GM19324 (cell line): ENCODE results near the gene RNF144A.

ENCODE experiments used
- ATAC-seq: cut with Tn5 transposase; IDR thresholded peaks from one replicate; pipeline ENCODE4 v1.9.1; 2021; ENCODE audit warnings: mild to moderate bottlenecking, moderate library complexity; ENCODE audit not compliant: unreplicated experiment, low FRiP score

Gene RNF144A

DNA sequence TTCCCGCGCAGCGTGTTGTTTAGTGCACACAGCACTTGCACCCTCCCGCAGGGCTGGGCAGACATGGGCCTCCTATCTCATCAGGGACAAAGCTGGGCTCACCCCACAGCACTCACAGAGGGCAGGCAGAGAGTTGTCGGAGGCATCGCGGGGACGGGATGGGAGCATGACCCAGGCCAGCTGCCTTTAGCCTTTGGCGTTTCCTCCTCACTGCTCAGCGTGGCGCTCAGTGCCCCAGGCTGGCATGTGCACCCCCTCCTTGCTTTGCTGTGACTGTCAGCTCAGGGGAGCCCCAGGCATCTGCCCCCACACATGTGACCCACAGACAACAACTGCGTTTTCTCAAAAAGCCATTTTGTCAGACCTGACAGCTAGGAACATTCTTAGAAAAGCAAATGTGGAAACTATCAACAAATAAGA lies 101.1 kb downstream of the RNF144A start:
- no peak for ATAC-seq

DNA sequence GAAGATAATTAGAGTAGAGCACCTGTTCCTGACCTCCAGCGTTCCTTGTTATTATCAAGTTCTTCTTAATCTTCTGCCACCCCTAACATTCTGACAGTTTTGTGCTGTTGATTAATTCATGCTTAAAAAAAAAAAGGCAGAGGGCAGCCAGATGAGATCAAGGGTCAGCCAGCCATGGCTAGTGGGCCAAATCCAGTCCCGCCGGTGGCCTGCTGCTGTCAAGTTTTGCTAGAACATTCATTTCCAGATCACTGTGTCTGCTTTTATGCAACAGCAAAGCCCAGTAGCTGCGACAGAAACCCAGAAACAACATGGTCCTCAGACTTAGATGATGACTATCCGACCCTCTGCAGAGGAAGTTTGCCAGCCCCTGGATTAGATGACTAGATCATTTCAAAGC lies 101.6 kb downstream of the RNF144A start:
- no peak for ATAC-seq

DNA sequence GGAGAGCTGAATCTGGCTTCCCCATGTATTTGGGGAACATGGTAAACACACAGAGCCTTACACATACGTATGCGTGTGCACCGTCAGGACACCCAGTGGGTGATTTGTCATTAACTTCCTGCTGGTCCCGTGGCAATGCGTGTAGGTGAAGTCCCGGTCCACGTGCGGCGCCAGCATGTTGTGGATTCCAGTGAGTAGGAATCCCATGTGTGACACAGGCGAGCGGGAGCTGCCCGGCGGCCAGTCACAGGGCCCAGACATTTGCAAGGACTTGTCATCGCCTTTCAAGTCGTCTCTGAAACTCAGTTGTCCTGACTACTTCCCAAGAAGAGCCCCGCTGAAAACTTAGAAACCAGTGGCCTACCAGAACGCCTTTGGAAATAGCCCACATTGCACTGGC lies 102.0 kb downstream of the RNF144A start:
- no peak for ATAC-seq

DNA sequence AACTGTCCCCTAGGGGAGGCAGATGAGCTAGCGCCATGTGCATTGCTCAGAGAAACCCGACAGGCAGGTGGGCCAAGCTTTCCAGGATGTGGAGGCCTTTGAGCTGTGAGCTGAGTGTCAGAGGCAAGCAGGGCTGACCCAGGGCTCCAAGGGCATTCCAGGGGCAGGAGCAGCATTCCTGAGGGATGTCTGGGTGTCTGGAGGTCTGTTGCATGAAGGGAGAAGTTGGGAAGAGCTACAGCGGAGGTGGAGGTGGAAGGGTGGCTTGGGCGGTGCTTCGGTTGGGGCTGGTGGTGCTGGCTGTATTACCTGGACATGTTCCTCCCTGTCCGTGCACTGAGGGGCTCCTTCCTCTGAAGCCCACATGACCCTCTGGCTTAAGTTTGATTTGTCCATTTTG lies 102.8 kb downstream of the RNF144A start:
- ATAC-seq, result no peak

DNA sequence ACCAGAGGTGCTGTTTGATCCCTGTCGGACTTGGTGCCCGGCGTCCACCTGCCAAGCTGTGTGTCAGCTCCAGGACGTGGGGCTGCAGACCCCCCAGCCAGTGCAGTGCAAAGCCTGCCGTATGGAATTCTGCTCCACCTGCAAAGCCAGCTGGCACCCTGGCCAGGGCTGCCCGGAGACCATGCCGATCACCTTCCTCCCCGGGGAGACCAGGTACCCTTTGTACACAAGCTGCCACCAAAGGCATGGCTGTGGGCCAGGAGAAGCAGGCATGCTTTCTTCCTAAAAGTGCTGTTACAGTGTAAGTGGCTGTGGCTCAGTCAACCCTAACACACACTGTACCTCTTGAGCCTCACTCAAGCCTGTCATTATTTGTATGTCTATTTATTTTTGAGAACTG lies 103.3 kb downstream of the RNF144A start:
- no peak for ATAC-seq

DNA sequence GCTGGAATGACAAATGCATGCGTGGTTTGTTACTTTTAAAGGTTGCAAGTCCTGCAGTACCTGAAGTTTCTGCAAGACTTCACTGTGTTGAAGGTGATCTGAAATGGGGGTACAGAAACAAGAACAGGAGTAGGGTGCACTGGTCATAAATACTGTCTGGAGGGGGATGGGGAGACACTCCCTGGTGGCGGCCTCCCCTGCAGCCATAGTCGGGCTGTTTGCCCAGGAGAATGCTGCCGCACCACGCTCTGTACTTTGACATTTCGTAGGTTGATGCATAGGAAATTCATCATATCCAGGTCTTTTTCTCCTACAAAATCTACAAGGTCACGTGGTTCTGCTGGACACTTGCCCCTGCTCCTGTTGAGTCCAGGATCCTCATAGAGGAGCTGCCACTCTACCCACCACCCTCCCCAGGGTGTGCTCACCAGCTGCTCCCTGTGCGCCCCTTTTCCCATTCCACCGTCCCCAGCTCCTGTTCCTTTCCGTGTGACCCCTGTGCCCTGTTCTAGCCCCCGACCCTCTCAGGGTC lies 103.8 kb downstream of the RNF144A start:
- ATAC-seq, result no peak

DNA sequence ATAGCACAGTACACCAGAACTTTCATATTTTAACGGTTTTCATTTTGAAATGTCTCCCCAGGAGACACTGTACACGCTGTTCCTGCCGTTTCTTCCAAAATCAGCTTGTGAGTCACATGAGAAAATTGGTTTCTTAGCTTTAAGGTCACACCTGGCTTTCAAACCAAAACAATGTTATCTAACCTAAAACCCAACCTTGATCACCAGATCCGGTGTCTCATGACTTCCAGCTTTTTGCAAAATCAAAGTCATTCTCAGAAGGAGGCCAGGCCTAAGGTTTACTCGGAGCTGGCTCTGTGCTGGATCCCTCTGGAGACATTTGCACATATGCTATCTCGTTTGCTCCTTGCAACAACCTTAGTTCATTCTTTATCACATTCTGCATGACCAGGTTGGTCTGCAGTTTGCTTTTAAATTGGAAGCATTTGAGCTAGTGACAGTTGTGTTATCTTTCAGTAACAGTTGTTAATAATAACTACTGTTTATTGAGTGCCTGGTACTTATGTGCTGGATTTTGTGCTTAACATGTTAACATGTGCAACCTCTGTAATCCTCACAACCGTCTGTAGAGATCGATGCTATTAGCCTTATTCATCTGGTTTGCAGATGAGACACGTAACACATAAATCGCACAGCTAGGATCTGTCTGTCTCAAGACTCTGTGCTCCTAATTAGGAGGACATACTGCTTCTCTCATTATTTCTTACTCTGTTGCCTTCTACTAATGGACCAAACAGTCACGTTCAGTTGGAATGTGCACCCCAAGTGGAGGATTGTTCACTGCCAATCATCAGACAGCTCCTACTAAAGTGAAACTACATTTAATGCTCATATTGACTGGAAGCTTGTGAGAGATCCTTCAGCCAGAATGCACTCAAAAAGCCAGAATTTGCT lies 105.5 kb downstream of the RNF144A start:
- no peak for ATAC-seq

DNA sequence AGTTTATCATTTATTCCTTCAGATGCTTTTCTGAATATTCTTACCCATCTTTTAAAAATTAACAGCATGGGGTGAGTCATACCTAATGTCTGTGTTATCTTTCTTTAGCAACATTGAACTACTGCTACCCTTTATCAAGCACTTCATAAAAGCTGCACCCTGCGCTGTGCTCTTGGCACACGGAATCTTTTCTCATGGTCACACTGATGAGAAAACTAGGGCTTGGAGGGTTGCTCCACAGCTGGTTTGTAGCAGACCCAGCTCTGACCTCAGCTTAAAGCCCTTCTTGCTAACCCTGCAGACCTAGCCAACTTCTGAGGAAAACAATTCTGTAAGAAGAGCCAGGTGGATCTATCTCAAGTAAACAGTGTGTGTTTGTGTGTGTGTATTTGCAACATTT lies 106.3 kb downstream of the RNF144A start:
- no peak for ATAC-seq

DNA sequence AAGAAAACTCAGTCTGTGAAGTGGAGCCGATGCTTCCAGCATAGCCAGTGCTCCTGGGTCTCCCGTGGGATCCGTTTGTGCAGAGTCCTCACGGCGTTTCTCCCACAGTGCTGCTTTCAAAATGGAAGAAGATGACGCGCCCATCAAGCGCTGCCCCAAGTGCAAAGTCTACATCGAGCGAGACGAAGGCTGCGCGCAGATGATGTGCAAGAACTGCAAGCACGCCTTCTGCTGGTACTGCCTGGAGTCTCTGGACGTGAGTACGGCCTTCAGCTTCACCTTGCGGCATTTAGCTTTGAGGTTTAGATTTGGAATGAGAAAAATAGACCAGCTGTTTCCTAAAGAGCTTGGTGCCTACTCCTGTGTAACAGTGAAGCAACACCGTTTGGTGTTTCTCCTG lies 107.0 kb downstream of the RNF144A start:
- ATAC-seq, result no peak

DNA sequence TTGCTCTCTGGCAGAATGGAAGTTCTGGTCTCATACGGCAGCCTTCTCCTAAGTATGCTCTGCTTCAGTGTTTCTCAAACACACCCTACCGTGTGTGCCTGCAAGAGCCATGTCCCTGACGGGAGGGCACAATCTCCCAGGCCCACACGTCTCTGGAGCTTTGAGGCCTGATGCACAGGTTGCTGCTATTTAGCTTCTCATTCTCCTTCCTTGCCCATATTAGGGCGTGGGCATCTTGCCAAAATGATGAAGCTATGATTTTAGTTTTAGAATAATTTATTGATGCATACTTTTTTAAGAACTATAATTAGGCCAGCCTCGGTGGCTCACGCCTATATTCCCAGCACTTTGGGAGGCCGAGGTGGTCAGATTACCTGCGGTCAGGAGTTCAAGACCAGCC lies 107.9 kb downstream of the RNF144A start:
- ATAC-seq, result no peak

DNA sequence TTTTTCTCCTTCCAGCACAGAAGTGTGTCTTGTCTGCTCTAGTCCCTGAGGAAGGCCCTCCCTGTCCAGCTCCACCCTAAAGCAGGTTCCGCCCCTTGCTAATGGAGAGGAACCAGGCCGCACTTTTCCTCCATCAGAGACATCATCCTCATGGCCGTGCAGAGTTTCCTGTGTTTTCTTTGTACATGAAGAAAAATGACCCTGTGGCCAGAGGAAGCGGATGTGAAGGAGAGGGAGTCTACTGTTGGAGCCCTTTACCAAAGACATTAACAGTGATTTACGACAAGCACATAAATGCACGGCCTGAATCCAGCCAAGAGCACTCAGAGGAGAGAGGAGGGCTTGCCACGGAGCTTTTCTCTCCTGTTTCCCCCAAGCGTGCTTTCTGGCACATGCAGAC lies 109.5 kb downstream of the RNF144A start:
- no peak for ATAC-seq

DNA sequence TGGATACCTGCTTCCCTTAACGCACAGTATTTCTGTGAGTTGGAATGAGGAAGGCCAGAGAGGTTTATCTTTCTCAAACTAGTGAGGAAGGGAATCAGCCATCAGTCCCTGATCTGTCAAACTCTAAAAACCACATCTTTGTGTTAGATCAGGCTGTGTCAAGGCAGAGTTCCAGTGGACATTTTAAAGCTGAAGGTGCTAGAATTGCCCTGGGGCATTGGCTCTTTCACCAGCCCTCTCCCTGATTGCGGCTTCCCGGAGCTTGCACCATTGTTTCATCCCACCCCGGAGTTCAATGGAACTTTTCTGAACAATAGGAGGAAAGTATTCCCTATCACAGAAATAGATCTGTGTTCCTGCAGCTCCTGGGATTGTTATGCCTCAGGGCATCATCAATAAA lies 110.2 kb downstream of the RNF144A start:
- no peak for ATAC-seq

DNA sequence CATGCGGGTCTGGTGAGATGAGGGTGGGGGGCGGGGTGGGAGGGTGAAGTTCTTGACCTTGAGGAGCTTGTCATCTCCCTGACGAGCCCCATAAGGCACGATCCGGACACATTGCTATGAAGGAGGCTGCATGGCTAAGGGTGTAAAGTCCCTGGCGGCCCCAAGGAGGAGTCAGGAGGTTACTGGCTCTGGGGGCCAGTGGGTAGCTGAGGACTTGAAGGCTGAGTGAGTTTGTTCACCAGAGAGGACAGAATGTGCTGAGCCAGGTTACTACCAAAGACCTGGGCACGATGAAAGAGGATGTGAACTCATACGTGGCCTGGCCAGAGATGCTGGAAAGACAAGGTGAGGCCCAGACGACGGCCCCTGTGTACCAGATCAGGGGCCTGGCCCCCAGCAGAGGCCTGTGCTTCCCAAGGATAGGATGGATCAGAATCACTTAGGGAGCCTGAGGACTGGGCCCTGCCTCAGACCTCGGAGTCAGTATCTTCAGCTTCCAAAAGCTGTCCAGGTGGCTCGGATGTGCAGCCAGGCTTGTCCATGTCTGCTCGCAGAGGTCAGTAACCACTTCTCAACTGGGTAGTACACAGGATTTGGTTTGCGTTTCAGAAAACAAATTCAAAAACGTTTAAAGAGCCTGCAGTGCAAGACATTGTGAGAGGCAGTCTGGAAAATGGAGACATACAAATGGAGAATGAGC lies 110.9 kb downstream of the RNF144A start:
- no peak for ATAC-seq

DNA sequence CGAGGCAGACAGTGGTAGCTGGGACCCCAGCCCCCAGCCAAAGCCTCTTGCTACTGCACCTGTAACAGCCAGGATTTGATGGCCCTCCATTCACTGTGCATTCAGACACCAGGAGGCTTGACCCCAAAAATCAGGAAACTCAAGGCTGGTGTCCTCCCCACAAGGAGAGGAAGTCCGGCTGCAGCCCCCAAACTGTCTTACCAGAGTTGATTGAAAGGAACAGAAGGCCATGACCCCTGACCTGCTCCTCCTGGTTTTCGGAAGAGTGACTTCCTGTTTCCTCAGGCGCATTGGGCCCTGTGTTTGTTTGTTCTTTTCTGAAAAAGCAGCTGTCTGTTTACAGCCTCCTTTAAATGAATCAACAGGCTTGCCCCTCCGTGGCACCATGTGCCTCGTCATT lies 111.6 kb downstream of the RNF144A start:
- no peak for ATAC-seq

DNA sequence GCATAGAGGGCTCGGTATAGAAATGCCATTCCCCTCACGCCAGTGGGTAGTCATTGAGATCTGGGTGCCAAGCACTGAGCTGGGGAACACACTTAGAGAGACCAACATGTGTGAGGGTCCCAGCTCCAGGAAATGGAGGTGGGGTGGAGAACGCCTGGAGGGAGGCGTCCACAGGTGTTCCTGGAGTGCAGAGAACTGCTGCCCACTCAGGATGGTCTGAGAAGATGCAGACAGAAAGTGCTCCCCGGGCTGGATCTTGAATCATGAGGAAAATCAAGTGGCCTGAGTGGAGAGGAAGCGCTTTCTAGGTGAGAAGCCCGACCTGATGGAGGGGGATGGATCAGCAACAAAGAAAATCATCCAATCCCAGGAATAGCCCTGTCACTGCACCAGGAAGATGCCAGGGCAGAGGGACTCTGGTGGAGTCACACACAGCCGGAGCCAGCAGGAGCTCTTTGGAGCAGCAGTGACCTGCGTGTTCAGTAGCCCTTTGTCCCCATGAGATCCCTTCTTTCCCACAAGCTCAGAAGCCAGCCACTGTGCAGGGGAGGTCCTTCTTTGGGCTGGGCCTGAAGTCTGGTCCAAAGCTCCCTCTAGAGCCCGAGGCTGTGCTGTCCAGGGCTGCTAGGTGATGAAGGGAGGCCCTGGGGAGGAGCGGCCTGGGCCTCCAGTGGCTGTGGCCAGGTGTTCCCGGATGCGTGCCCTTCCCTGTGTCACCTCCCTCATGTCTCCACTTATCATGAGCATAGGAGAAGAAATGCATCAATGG lies 112.3 kb downstream of the RNF144A start:
- ATAC-seq, result no peak

DNA sequence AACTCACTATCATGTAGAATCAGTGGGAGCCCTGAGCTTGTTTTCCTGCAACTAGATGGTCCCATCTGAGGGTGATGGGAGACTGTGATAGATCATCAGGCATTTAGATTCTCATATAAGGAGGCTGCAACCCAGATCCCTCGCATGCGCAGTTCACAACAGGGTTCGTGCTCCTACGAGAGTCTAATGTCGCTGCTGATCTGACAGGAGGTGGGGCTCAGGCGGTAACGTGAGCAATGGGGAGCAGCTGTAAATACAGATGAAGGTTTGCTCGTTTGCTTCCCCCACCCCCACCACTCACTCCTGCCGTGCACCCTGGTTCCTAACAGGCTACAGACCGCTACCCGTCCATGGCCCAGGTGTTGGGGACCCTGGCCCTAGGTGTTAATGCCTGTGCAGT lies 113.6 kb downstream of the RNF144A start:
- no peak for ATAC-seq

DNA sequence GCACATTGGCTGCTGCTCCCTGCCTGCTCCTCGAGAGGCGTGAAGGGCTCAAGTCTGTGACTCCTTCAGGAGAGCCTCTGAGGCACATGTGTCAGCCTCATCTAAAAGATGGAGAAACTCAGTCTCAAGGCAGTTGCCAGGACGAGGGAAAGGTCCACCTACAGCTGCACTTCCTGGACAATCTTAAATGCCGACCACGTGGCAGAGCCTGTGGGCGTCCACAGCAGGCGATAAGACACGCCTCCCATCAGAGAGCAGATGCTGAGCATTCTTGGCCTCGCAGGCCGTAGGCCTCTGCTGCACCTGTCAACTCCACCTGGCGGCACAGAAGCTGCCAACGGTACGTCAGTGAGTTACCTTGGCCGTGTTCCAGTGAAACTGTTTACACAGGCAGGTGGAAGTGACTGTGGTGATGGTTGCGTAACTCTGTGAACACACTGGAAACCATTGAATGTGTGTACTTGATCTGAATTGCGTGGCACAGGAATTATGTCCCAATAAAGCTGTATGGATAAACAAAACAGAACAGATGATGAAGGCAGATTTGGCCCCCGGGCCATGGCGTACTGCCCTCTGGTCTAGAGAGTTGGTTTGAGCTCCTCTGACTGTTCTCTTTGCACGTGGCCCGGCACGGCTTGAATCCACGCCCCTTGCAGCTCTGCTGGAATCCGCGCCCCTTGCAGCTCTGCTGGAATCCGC lies 114.5 kb downstream of the RNF144A start:
- ATAC-seq, result no peak

DNA sequence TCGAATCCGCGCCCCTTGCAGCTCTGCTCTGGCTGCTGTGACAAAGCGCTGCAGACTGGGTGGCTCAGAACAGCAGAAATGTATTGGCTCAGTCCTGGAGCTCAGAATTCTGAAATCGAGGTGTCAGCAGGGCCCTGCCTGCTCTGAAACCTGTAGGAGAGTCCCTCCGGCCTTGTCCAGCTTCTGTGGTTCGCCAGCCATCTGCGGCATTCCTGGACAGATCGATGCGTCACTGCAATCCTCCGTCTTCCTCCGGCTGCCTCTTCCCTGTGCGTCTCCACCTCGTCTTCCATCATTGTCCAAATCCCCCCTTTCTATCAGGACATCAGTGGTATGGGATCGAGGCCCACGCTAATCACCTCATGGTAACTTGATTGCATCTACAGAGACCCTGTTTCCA lies 115.2 kb downstream of the RNF144A start:
- no peak for ATAC-seq

DNA sequence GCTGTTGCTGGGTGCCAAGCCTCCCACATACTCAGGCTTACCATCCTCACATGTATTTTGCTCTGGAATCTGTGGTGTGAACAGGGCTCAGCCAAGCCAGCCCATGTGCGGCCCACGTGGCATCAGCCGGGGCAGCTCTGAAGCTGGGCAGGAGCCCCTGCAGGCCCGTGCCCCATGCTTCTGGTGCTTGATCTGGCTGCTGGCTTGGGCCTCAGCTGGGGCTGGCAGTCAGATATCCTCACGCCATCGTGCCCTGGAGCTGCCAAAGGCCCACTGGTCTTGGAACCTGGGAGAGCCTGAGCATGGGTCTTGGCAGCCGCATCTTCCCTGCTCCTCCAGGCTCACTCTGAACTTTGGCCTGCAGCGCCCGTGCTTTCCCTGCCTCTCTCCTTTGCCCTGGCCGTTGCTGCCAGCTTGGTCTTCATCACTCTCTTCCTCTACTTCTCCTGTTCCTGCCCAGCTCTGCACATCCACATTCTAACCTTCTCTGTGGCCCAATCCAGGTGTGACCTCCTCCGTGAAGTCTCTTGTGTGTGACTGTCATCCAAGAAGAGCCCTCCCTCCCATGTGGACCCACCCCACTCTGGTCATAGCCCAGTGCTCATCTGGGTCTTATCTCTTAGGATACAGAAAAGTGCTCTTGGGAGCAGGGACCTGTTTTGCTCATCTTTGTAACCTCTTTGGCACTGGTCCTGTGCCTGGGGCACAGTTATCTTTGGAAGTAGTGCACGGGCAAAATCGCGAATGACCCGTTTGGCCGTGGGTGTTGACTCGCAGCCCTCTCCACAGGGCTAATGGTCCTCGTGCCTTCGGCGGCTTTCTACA lies 116.1 kb downstream of the RNF144A start:
- no peak for ATAC-seq

DNA sequence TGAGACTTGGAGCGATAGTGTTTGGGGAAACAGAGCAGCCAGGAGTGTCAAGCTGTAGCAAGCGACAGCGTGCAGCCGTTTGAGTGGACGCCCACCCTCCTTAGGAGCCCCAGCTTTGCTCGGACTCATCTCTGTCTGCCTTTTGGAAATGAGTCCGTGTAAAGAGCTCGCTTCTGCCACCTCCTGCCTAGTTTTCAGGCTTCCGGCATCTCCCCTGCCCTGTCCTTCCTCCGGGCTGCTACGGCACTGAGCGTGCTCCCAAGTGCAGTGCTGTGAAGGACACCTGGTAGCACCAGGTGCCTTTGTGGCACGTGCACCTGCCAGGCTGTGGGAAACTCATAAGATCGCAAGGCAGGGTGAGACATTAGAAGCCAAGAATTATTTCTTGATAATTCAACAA lies 117.1 kb downstream of the RNF144A start:
- ATAC-seq, result no peak
